Right lobe of liver (tissue), 4 donors: ENCODE measurements around the gene NSUN4.

Experiments used
- POLR2A ChIP-seq: fragments of 450-650 bp; IDR thresholded peaks from one replicate; pipeline ENCODE4 v1.6.1; 2017; ENCODE audit warnings: antibody characterized with exemption, mild to moderate bottlenecking
- TF ChIP-seq, protein P1 (sequence below), 4 donors: fragments of 200-600 bp in 3 of 4; fragments of 450-650 bp in 1 of 4; IDR thresholded peaks; one replicate each; pipeline versions ENCODE4 v1.5.1 to v1.8.0; 2016 to 2022; ENCODE audit warnings: antibody characterized with exemption in 4 of 4, mild to moderate bottlenecking in 2 of 4
- donor health status: DM: no; HTN: no; CAD: no.
- donor health status: DM: no; HTN: no; CAD: no.
- donor health status: DM: no; HTN: yes; CAD: no.

DNA sequence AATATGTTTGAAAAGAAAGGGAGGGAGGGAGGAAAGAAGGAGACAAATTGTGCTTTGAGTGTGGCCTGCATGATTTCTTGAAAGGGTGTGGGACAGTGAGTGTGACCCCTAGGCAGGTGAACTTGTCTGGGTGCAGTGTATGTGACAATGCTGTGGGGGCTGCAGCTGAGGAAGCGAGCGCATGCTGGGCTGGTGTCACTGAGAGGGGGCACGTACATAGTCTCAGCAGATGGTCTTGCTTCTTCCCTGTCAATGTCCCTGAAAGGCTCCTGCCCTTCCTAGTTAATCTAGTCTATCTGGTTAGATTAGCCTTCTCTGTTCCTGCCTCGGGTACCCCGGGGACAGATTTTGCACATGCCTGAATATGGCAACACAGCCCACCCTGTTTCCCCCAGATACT lies 63.3 kb downstream of the NSUN4 start:
- TF ChIP-seq, protein P1, sequence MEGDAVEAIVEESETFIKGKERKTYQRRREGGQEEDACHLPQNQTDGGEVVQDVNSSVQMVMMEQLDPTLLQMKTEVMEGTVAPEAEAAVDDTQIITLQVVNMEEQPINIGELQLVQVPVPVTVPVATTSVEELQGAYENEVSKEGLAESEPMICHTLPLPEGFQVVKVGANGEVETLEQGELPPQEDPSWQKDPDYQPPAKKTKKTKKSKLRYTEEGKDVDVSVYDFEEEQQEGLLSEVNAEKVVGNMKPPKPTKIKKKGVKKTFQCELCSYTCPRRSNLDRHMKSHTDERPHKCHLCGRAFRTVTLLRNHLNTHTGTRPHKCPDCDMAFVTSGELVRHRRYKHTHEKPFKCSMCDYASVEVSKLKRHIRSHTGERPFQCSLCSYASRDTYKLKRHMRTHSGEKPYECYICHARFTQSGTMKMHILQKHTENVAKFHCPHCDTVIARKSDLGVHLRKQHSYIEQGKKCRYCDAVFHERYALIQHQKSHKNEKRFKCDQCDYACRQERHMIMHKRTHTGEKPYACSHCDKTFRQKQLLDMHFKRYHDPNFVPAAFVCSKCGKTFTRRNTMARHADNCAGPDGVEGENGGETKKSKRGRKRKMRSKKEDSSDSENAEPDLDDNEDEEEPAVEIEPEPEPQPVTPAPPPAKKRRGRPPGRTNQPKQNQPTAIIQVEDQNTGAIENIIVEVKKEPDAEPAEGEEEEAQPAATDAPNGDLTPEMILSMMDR (IDR thresholded peaks at IDR 0.05): no peak
- no peak for TF ChIP-seq POLR2A
